Stimulated activated CD8-positive, alpha-beta memory T cell treated with anti-CD3 and anti-CD28 coated beads, Interleukin-7, amount 100 ng/mL, for 4 hours (primary cell): ENCODE measurements around the gene GRWD1.
"Not testable (repeated sequence)": the region's sequence is repeated elsewhere in the genome, so short reads cannot be mapped to it uniquely, and the experiment has no call there.

ENCODE experiments used
- DNase-seq, 2 donors: peaks; one replicate each; pipeline ENCODE4 v3.0.0-alpha.2; 2020; ENCODE audit warnings: low read depth in 2 of 2

Gene GRWD1

GRCh38 chr19:48479686-48480085, 33.9 kb downstream of the GRWD1 start:
- DNase-seq, result no peak

- no peak for DNase-seq
Measured at GRCh38 chr19:48480183-48480557, 34.4 kb downstream of the GRWD1 start.

GRCh38 chr19:48480558-48481500, 35.0 kb downstream of the GRWD1 start:
- peak; percentile 8 to 29 for DNase-seq

GRCh38 chr19:48481846-48482639, 36.3 kb downstream of the GRWD1 start:
- no peak for DNase-seq

DNA sequence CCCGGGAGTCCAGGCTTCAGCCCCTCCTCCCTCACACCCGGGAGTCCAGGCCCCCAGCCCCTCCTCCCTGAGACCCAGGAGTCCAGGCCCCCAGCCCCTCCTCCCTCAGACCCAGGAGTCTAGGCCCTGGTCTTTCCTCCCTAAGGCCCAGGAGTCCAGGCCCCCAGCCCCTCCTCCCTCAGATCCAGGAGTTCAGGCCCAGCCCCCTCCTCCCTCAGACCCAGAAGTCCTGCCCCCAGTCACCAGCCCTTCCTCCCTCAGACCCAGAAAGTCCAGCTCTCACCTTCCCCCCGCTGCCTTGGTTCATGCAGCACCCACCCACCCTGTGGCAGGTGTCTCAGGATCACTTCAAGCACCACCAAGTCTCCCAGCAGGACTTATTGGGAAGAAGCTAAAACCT, 37.5 kb downstream of the GRWD1 start:
- DNase-seq, result no peak

DNA sequence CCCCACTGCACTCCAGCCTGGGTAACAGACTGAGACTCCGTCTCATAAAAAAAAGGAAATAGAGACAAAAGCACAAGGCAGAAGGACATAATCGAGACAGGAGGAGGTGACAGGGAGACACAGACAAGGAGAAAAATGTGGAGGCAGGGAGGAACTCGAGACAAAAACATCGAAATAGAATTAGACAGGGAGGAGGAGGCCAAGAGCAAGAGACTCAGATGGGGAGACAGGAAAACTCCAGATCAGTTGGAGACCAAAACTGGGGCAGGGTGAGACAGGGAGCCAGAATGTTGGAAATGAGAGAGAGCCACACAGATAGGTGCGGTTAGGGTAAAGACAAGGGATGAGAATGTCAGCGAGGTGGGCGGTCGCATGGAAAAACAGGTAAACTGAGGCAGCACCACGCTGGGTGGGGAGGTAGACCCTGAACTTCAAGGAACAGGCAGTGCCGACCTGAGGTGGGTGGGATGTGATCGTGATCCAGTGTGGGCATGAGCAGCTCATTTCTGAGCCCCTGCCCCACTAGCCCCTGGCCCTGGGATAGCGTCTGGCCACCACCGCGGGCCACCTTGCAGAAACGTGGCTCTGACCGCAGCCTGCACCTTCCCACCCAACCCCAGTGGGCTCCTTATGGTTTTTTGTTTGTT, 38.6 kb downstream of the GRWD1 start:
- no peak for DNase-seq

- no peak for DNase-seq
Measured at GRCh38 chr19:48484931-48485612, 39.3 kb downstream of the GRWD1 start.

- DNase-seq, result not testable (repeated sequence)
Measured at GRCh38 chr19:48486706-48487105, 40.9 kb downstream of the GRWD1 start.

DNA sequence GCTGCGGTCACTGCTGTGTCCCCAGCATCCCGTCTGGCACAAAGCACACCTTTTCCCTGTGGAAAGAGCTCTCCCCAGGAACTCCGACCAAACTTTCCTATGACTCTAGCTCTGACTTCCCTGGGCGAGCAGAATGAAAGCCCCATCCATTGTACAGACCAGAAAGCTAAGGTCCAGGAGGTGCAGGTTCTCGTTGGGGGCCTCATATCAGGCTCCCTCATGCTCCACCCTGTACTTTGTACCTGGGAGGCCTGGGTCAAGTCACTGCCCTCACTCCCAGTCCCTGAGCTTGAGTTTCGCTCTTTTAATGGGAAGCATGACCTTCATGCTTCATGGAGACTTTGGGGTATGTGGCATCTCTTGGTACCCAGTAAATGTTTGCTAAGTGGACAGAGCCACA, 41.8 kb downstream of the GRWD1 start:
- no peak for DNase-seq

- no peak for DNase-seq
Measured at GRCh38 chr19:48487948-48488347, 42.2 kb downstream of the GRWD1 start.

DNA sequence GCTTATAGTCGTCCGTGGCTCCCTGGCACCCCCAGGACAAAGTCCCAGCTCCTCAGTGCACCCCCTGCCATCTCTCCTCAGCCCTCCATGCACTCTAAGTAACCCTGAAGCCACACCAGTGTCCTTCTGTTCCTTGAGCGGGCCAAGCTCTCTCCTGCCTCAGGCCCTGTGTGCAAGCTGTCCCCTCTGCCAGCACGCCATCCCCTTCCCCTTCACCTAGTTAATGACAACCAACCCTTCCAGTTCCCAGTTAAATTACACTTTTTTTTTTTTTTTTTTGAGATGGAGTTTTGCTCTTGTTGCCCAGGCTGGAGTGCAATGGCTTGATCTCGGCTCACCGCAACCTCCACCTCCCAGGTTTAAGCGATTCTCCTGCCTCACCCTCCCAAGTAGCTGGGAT, 42.7 kb downstream of the GRWD1 start:
- not testable (repeated sequence) for DNase-seq

DNA sequence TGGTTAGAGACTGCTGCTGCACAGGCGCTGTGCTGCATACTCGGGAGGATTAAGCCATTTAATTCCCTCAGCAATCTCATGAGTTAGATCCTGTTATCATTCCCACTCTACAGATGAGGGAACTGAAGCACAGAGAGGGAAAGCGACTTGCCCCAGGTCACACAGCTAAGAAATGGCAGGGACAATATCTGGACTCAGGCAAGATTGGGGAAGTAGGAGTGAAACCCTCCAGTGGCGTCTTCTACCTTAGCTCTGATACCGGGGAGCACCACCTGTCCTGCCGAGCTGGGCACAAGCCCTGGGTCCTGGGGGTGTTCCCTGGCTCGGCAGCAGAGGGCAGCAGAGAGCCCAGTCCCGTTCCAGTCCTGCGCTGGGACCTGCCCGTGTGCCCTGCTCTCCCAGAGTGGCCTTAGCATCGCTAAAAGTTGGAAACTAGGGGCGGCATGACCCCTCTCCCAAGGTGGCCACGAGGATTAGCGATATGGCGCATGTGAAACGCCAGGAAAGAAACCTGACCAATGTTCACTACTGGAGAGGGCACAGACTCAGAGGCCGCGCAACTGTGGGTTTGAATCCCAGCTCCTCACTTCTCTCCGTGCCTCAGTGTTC, 43.9 kb downstream of the GRWD1 start:
- DNase-seq, result peak; percentile 51 to 60

DNA sequence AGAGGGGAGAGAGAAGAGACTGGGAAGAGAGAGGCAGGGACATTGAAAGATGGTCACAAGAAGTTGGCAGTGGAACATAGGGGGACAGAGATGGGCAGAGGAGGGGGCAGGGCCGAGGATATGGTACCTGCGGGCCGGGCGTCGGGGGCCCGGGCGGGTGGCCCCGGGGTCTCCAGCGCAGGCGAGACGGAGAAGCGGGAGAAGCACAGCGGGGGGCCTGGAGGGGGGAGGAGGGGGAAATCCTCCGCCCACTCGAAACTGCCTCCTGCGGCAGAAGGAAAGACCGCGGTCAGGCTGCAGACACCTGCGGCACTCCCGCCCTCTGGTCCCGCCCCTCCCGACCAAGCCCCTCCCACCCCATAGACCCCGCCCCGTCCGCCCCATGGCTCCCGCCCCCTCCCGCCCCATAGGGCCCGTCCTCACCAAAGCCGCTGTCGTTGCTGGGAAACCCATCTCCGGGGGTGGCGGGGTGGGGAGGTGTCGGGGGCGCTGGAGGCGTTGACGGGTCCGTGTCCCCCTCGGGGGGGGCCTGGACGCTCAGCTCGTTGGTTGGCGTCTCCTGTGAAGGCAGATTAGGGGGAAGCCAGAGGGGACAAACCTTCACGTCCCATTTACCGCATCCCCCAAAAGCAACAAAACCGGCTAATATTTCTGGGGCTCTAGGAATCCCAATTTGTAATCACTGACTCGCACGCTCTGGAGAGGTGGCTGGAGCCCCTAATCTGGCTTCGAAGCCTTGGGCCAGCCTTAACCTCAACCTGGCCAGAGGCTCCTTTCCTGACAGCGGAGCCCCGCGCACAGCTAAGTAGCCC, 45.4 kb downstream of the GRWD1 start:
- peak; percentile 43 to 61 for DNase-seq

- no peak for DNase-seq
Measured at GRCh38 chr19:48491793-48492123, 46.0 kb downstream of the GRWD1 start.

GRCh38 chr19:48492925-48493717, 47.3 kb downstream of the GRWD1 start:
- peak; percentile 62 to 69 for DNase-seq

DNA sequence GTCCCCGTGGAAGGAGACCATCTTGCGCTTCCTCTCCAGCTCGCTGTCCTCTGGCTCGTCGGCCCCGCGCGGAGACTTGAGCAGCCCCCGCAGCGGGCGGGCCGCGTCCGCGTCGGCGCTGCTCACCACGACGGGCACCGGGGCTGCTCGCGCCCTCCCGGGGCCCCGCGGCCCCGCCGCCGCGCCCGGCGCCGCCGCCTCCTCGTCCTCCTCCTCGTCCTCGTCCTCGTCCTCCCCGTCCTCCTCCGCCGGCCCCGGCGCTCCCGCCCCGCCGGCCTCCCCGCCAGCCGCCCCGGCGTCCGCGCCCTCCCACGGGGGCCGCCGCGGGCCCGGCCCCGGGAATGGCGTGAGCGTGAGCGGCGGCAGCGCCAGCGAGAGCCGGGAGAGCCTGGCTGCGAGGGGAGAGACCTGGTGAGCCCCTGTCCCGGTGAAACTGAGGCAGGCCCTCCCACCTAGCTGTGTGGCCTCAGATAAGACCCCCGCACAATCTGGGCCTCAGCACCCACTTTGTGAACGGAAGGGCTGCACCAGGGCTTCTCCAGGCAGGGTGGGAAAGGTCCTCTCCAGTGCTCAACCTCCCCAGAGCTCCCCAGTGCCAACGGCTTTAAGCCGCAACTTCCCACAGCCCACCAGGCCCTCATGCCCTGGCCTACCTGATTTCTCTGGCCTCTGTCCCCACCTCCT, 48.1 kb downstream of the GRWD1 start:
- no peak for DNase-seq

DNA sequence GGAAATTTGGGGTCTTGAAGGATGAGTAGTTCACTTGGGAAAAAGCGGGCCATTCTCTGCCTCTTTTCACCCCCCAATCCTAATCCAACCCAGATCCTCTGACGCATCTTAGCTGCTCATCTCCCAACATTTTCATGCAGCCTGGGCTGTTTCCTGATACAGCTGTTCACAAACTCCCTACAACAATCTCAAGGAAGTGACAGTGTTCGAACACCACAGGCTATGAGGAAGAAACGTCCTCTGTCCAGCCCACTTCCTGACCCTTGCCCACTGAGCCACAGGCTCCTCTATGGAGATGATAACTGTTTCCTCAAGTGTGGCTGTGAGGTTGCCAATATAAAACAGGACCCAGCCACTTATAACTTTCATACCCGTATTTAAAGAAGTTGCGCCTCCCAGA, 49.6 kb downstream of the GRWD1 start:
- DNase-seq, result no peak

DNA sequence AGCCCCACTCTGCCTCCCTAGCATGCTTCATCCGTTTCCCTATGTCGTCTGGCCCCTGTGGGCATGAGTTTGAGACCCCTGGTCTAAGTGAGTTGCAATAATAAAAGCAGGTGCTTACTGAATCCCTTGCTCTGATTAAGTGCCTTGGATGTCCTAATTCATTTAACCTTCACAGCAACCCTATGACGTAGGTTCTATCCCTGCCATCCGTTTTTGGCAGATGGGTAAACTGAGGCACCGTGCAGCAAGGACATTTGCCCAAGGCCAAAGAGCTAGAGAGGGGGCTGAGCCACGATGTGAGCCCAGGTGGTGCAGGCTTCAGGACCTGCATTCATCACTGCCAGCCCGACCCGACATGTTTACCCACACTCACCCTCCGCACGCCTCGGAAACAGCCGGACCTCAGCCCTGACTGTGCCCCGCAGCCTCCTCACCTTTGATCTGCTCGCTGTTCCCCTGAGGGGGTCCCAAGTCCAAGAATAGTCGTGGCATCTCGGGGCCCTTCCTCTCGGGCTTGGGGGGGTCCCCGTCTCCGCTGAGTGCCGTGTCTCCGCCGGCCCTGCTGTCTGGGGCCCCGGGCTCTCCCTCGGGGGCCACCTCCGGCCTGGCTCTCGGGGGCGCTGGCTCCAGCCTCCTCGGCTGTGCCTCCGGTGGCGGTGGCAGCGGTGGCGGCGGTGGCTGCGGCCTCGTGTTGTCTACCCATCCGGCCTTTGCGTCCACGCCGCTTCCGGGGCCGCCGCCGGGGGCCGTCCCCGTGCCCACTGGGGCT, 51.4 kb downstream of the GRWD1 start:
- DNase-seq, result no peak
